ENCODE measurements around the gene STAG2.
"Not testable (repeated sequence)": the region's sequence is repeated elsewhere in the genome, so short reads cannot be mapped to it uniquely, and the experiment has no call there.

Gene STAG2

GRCh38 chrX:123927845-123928244, 33.7 kb upstream of the STAG2 start:
- H3K4me3 ChIP-seq (ENCODE audit: low read depth, low read length), result no peak overlapping the region
- no peak for TF ChIP-seq CTCF (IDR thresholded peaks at IDR 0.05; ENCODE audit: low read depth, low read length)
- in situ Hi-C loops (cut with HindIII; ENCODE audit: low sequenced_read_pairs), result no loop called here
- no peak for DNase-seq (ENCODE audit: low read depth, low spot score)

GRCh38 chrX:123932055-123932454, 29.5 kb upstream of the STAG2 start:
- DNase-seq (ENCODE audit: low read depth, low spot score); H3K4me3 ChIP-seq (ENCODE audit: low read depth, low read length); in situ Hi-C loops (cut with HindIII; ENCODE audit: low sequenced_read_pairs): not testable (repeated sequence)

- no peak overlapping the region for H3K4me3 ChIP-seq (ENCODE audit: low read depth, low read length)
- in situ Hi-C loops (cut with HindIII; ENCODE audit: low sequenced_read_pairs), result no loop called here
- no peak for TF ChIP-seq CTCF (IDR thresholded peaks at IDR 0.05; ENCODE audit: low read depth, low read length)
- no peak for DNase-seq (ENCODE audit: low read depth, low spot score)
Observed at GRCh38 chrX:123943074-123943473, 18.4 kb upstream of the STAG2 start.

GRCh38 chrX:123943488-123943887, 18.0 kb upstream of the STAG2 start:
- DNase-seq (ENCODE audit: low read depth, low spot score), result no peak
- no peak overlapping the region for H3K4me3 ChIP-seq (ENCODE audit: low read depth, low read length)
- in situ Hi-C loops (cut with HindIII; ENCODE audit: low sequenced_read_pairs), result no loop called here
- no peak for TF ChIP-seq CTCF (IDR thresholded peaks at IDR 0.05; ENCODE audit: low read depth, low read length)

- in situ Hi-C loops (cut with HindIII; ENCODE audit: low sequenced_read_pairs), result no loop called here
- TF ChIP-seq CTCF (IDR thresholded peaks at IDR 0.05; ENCODE audit: low read depth, low read length), result no peak
- no peak for DNase-seq (ENCODE audit: low read depth, low spot score)
- H3K4me3 ChIP-seq (ENCODE audit: low read depth, low read length), result no peak overlapping the region
Observed at GRCh38 chrX:123949846-123950245, 11.7 kb upstream of the STAG2 start.

- TF ChIP-seq CTCF (IDR thresholded peaks at IDR 0.05; ENCODE audit: low read depth, low read length), result no peak
- peak overlapping the region; percentile 60 for H3K4me3 ChIP-seq (ENCODE audit: low read depth, low read length)
- in situ Hi-C loops (cut with HindIII; ENCODE audit: low sequenced_read_pairs), result no loop called here
- DNase-seq (ENCODE audit: low read depth, low spot score), result peak; percentile 35
Observed at GRCh38 chrX:123959281-123960063, 2.0 kb upstream of the STAG2 start.

GRCh38 chrX:123960956-123961267, 594 bp upstream of the STAG2 start:
- no peak for DNase-seq (ENCODE audit: low read depth, low spot score)
- TF ChIP-seq CTCF (IDR thresholded peaks at IDR 0.05; ENCODE audit: low read depth, low read length), result no peak
- in situ Hi-C loops (cut with HindIII; ENCODE audit: low sequenced_read_pairs), result no loop called here

More at GRCh38 chrX:123960956-123961267, 594 bp upstream of the STAG2 start:
- H3K4me3 ChIP-seq (ENCODE audit: low read depth, low read length), result peak overlapping the region; percentile 85
